GM12891 (cell line): ENCODE data around the gene UFSP1.

ENCODE experiments used
- PAX5 ChIP-seq: IDR thresholded peaks from 2 replicates; pipeline ENCODE4 v1.6.1; 2011; ENCODE audit warnings: low read length, moderate library complexity, mild to moderate bottlenecking; ENCODE audit not compliant: insufficient read depth, severe bottlenecking
- POLR2A ChIP-seq: IDR thresholded peaks from 2 replicates; pipeline ENCODE4 v1.6.1; 2011; ENCODE audit warnings: low read depth, low read length, control low read depth
- POLR2AphosphoS5 ChIP-seq: IDR thresholded peaks from 2 replicates; pipeline ENCODE4 v1.6.1; 2011; ENCODE audit warnings: low read depth, low read length, control low read depth
- SPI1 ChIP-seq: IDR thresholded peaks from 2 replicates; pipeline ENCODE4 v1.6.1; 2011; ENCODE audit warnings: low read depth, low read length, control low read depth
- TAF1 ChIP-seq: IDR thresholded peaks from 2 replicates; pipeline ENCODE4 v1.6.1; 2011; ENCODE audit warnings: low read depth, low read length, control low read depth

- TF ChIP-seq POLR2A = no peak
- no peak for TF ChIP-seq TAF1
- no peak for TF ChIP-seq POLR2AphosphoS5
- no peak for TF ChIP-seq SPI1
- TF ChIP-seq PAX5 = no peak
Measured at GRCh38 chr7:100840470-100841100, 48.9 kb downstream of the UFSP1 start.
